HG02678 (cell line): ENCODE results near the gene NUDT8.
A peak's percentile ranks its signal among the peaks of the same experiment; 100 is the strongest.
"Not testable (repeated sequence)": the region's sequence is repeated elsewhere in the genome, so short reads cannot be mapped to it uniquely, and the experiment has no call there.

ENCODE experiments used
- ATAC-seq: cut with Tn5 transposase; IDR thresholded peaks from one replicate; pipeline ENCODE4 v1.9.1; 2021; ENCODE audit warnings: mild to moderate bottlenecking, moderate library complexity; ENCODE audit not compliant: unreplicated experiment

The NUDT8 gene

DNA sequence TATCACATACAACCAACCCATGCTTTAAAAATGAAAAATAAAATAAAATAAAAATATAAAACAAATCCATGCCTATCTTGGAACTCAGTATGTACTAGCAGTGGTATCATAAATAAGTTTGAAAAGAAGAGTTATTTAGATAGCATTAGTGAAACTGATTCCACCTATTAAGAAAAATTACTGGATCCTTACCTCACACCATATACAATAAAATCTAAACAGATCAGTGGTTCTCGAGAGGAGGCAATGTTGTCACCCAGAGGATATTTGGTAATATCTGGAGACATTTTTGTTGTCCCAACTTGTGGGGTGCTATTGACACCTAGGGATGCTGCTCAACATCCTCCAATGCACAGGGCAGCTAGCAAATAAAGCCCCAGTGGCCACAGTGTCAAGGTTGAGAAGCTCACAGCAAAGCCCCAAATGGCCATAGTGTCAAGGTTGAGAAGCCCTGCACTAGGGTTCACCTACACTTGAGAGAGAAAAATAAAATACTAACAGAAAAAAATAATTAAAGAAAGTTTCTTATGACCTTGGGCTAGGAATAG lies 32.9 kb downstream of the NUDT8 start:
- ATAC-seq, result no peak

GRCh38 chr11:67594480-67594879 lies 35.3 kb downstream of the NUDT8 start:
- ATAC-seq, result no peak

- no peak for ATAC-seq
These were observed 36.2 kb downstream of the NUDT8 start for GRCh38 chr11:67593565-67593905.

DNA sequence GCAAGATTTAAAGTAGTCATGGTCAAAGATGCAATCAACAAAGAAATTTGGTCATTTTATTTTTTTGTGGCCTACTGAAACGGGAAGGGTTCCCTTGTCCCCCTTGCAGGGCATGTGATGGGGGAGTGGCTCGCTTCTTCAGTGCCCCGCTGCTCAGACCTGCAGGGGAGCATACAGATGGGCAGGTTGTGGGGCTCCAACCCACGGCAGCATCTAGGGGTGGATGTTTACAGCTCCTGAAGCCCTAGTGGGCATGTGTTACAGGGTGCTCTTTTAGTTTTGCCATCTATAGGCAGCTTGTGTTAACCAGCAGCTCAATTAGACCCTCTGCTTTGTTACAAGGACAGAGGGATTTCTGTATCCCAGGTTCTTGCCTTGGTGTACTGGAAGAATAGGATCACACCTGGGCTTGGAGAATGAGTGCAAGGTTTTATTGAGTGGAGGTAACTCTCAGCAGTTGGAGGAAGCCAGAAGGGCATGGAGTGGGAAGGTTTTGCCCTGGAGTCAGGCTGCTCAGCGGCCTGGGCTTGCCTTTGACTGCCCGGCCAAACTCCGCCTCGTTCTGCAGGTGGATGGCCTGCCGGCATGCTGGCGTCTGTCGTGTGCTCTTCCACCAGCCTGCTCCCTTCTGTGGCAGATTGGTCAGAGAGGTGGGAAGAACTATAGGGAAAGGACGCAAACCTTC lies 36.7 kb downstream of the NUDT8 start:
- ATAC-seq, result no peak

DNA sequence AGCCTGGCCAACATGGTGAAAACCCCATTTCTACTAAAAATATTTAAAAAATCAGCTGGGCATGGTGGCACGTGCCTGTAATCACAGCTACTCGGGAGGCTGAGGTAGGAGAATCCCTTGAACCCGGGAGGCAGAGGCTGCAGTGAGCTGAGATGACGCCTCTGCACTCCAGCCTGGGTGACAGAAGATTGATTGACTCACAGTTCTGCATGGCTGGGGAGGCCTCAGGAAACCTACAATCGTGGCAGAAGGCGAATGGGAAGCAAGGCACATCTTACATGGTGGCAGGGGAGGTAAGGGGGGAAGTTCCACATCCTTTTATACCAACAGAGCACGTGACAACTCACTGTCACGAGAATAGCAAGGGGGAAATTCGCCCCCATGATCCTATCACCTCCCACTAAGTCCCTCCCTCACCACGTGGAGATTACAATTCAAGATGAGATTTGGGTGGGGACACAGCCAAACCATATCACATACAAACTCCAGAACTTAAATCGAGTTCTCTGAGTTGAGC lies 40.8 kb downstream of the NUDT8 start:
- not testable (repeated sequence) for ATAC-seq

GRCh38 chr11:67588136-67588503 lies 41.6 kb downstream of the NUDT8 start:
- peak; percentile 21 for ATAC-seq

DNA sequence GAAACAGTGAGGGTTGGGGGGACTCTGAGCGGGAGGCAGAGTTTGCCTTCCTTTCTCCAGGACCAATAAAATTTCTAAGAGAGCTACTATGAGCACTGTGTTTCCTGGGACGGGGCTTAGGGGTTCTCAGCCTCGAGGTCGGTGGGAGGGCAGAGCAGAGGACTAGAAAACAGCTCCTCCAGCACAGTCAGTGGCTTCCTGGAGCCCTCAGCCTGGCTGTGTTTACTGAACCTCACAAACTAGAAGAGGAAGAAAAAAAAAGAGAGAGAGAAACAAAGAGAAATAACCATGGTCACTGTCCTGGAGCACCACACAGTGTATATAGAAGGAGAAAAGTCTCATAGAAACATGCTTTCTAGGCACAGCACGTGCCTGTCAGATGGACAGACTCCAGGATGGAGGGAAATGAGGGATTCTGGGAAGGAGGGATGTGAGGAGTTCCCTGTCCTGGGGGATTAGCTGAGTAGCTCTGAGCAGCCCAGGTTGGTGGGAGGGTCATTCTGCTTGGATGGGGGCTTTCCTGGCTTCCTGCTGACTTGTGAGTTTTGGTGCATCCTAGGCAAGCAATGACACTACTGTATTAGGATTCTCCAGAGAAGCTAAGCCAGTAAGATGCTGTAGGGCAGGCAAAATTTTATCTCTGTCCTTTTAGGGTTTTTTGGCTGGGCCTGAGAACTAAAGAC lies 43.0 kb downstream of the NUDT8 start:
- no peak for ATAC-seq

DNA sequence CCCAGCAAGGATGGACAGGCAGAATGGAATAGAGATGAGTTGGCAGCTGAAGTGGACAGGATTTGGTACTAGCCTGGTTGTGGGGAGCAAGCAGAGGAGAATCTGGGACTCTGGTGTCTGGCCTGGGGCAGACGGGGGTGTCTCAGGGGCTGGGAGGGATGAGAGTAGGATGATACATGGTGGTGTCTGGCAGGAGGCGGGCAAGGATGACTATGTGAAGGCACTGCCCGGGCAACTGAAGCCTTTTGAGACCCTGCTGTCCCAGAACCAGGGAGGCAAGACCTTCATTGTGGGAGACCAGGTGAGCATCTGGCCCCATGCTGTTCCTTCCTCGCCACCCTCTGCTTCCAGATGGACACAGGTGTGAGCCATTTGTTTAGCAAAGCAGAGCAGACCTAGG lies 43.8 kb downstream of the NUDT8 start:
- ATAC-seq, result no peak

DNA sequence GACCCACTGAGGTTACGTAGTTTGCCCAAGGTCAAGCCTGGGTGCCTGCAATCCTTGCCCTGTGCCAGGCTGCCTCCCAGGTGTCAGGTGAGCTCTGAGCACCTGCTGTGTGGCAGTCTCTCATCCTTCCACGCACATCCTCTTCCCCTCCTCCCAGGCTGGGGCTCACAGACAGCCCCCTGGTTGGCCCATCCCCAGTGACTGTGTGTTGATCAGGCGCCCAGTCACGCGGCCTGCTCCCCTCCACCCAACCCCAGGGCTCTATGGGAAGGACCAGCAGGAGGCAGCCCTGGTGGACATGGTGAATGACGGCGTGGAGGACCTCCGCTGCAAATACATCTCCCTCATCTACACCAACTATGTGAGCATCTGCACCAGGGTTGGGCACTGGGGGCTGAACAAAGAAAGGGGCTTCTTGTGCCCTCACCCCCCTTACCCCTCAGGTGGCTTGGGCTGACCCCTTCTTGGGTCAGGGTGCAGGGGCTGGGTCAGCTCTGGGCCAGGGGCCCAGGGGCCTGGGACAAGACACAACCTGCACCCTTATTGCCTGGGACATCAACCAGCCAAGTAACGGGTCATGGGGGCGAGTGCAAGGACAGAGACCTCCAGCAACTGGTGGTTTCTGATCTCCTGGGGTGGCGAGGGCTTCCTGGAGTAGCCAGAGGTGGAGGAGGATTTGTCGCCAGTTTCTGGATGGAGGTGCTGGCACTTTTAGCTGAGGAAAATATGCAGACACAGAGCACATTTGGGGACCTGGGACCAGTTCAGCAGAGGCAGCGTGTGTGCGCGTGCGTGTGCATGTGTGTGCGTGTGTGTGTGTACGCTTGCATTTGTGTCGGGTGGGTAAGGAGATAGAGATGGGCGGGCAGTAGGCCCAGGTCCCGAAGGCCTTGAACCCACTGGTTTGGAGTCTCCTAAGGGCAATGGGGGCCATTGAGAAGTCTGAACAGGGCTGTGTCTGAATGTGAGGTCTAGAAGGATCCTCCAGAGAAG lies 44.6 kb downstream of the NUDT8 start:
- no peak for ATAC-seq

- peak; percentile 6 for ATAC-seq
These were observed 45.4 kb downstream of the NUDT8 start for GRCh38 chr11:67584205-67584880.

- peak; percentile 68 for ATAC-seq
These were observed 46.2 kb downstream of the NUDT8 start, which contains the start of gene GSTP1 for GRCh38 chr11:67583247-67584204. TSS of gene GSTP1 (plus strand) at chr11:67583812. CDS start at chr11:67583844, 32 bp downstream.

DNA sequence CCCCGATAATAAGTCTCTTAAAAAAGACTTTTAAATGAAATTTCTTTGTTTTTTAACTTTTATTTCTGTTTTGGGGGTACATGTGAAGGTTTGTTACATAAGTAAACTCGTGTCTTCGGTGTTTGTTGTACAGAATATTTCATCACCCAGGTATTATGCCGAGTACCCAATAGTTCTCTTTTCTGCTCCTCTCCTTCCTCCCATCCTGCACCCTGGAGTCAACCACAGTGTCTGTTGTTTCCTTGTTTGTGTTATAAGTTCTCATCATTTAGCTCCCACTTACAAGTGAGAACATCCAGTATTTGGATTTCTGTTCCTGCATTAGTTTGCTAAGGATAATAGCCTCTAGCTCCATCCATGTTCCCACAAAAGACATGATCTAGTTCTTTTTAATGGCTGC lies 47.7 kb downstream of the NUDT8 start:
- no peak for ATAC-seq

GRCh38 chr11:67581469-67581868 lies 48.3 kb downstream of the NUDT8 start:
- no peak for ATAC-seq

DNA sequence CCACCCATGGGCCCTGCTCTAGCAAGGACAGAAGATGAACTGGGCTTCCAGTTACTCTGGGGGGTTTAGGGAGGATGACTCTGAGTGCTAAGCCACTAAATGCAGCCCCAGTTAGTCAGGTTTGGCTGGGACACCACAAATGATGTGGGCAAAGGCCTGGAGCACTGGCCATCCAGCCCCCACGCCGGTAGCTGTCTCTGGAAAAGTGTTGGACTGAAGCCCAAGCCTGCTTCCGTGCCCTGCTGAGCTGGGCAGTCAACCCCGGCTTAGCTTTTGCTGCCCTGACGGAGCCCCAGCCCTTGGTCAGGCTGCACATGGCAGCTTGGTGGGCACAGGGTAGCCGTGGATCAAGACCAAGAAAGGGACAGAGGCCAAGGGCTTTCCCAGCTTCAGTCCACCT lies 51.8 kb downstream of the NUDT8 start:
- ATAC-seq, result no peak
